ENCODE data around the gene DNM3. TPM values are rescaled to one million over a fixed set of nuclear protein-coding genes. Genes with fewer than 3 reads are reported as not detected.

Gene DNM3
- total RNA-seq, 1 experiment from 2014 or later = 0.71 TPM

DNA sequence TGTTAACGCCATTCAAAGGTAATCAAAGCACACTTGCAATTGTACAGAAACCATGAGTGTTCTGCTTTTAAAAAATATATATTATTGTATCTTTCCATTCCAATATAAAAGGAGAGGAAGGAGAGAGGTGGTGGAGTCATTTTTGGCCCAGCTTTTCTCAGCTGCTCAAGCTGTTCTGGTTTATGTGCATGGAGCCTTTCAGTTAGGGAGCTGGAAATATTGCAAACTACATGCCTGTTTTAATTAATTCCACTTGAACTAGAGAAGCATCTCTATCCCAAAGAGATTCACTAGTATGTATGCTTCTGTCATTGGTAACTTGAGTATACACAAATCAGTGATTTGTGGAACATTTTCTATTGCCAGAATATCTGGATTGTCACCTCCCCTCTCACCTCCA is 550.7 kb downstream of the DNM3 start:
- ChIA-PET POLR2A (ENCODE audit: low non-redundant PET) (no interaction called here), CTCF (no interaction called here)
- H3K27ac ChIP-seq (ENCODE audit: low read depth, low read length, poor library complexity, severe bottlenecking) = no peak overlapping the region
- no peaks in the 10 kb centered on the region for H3K27me3 ChIP-seq (replicated peaks; ENCODE audit: insufficient read depth, low read depth, low read length, poor library complexity)
- no peak overlapping the region for H3K4me3 ChIP-seq (ENCODE audit: low read depth, low read length, poor library complexity, severe bottlenecking)
- no peaks in the 10 kb centered on the region for H3K36me3 ChIP-seq (ENCODE audit: insufficient read depth, low read length, poor library complexity, severe bottlenecking)
- no TSS peak for BruUV-seq (replicated peaks)
- no peaks in the 10 kb centered on the region for H3K4me1 ChIP-seq (ENCODE audit: insufficient read depth, low read length, poor library complexity, severe bottlenecking)
- H3K9me3 ChIP-seq (ENCODE audit: low read depth, low read length, poor library complexity, severe bottlenecking) = no peaks in the 10 kb centered on the region
- no peak for DNase-seq (ENCODE audit: low spot score)
- TF ChIP-seq EZH2 (IDR thresholded peaks at IDR 0.05; ENCODE audit: borderline replicate concordance, low read depth, low read length, poor library complexity, severe bottlenecking) = no peak
- TF ChIP-seq, protein P1, sequence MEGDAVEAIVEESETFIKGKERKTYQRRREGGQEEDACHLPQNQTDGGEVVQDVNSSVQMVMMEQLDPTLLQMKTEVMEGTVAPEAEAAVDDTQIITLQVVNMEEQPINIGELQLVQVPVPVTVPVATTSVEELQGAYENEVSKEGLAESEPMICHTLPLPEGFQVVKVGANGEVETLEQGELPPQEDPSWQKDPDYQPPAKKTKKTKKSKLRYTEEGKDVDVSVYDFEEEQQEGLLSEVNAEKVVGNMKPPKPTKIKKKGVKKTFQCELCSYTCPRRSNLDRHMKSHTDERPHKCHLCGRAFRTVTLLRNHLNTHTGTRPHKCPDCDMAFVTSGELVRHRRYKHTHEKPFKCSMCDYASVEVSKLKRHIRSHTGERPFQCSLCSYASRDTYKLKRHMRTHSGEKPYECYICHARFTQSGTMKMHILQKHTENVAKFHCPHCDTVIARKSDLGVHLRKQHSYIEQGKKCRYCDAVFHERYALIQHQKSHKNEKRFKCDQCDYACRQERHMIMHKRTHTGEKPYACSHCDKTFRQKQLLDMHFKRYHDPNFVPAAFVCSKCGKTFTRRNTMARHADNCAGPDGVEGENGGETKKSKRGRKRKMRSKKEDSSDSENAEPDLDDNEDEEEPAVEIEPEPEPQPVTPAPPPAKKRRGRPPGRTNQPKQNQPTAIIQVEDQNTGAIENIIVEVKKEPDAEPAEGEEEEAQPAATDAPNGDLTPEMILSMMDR (conservative IDR thresholded peaks at IDR 0.05; ENCODE audit: low read depth, low read length) = no peak
- intact Hi-C loops (cut with micrococcal nuclease; ENCODE audit: unreplicated experiment) = no loop called here

DNA sequence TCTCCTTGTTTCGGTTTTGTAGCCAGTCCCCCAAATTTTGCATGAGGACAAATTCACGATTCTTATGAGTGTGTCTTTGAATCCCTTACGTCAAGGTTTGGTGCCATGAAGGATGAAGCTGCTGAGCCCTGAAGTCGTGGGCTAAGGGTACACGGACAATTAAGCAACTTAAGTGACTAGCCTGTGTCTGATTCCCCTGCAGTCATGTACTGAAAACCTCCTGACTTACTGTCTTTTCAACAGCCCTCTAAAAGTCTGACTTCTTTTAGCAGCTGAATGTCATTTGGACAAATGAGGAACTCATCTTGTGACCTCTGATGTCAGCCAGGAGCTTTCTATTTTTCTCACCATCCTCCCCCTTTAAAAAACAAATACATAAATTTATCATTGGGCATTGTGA is 552.1 kb downstream of the DNM3 start:
- Histone ChIP-seq H3K27ac (ENCODE audit: low read depth, low read length, poor library complexity, severe bottlenecking) (no peak overlapping the region), H3K4me1 (ENCODE audit: insufficient read depth, low read length, poor library complexity, severe bottlenecking) (peaks cover 10% of the 10 kb centered on the region), H3K9me3 (ENCODE audit: low read depth, low read length, poor library complexity, severe bottlenecking) (no peaks in the 10 kb centered on the region), H3K27me3 (replicated peaks; ENCODE audit: insufficient read depth, low read depth, low read length, poor library complexity) (no peaks in the 10 kb centered on the region), H3K4me3 (ENCODE audit: low read depth, low read length, poor library complexity, severe bottlenecking) (no peak overlapping the region), H3K36me3 (ENCODE audit: insufficient read depth, low read length, poor library complexity, severe bottlenecking) (no peaks in the 10 kb centered on the region)
- CTCF ChIA-PET = no interaction called here
- no peak for DNase-seq (ENCODE audit: low spot score)
- POLR2A ChIA-PET (ENCODE audit: low non-redundant PET) = no interaction called here
- intact Hi-C loops (cut with micrococcal nuclease; ENCODE audit: unreplicated experiment) = no loop called here
- BruUV-seq (replicated peaks) = no TSS peak
- TF ChIP-seq, protein P1 (conservative IDR thresholded peaks at IDR 0.05; ENCODE audit: low read depth, low read length) = no peak
- TF ChIP-seq EZH2 (IDR thresholded peaks at IDR 0.05; ENCODE audit: borderline replicate concordance, low read depth, low read length, poor library complexity, severe bottlenecking) = no peak

GRCh38 chr1:172394141-172394751 is 552.9 kb downstream of the DNM3 start:
- ChIA-PET CTCF (no interaction called here), POLR2A (ENCODE audit: low non-redundant PET) (interaction anchor here (0.6 kb wide), 1 partner anchor 10 kb away, joined by 3 read pairs; no protein-coding TSS in a partner anchor)
- intact Hi-C loops (cut with micrococcal nuclease; ENCODE audit: unreplicated experiment) = no loop called here
- Histone ChIP-seq H3K4me3 (ENCODE audit: low read depth, low read length, poor library complexity, severe bottlenecking) (no peak overlapping the region), H3K9me3 (ENCODE audit: low read depth, low read length, poor library complexity, severe bottlenecking) (no peaks in the 10 kb centered on the region), H3K27ac (ENCODE audit: low read depth, low read length, poor library complexity, severe bottlenecking) (no peak overlapping the region), H3K36me3 (ENCODE audit: insufficient read depth, low read length, poor library complexity, severe bottlenecking) (no peaks in the 10 kb centered on the region), H3K4me1 (ENCODE audit: insufficient read depth, low read length, poor library complexity, severe bottlenecking) (peaks cover 19% of the 10 kb centered on the region), H3K27me3 (replicated peaks; ENCODE audit: insufficient read depth, low read depth, low read length, poor library complexity) (no peaks in the 10 kb centered on the region)
- TF ChIP-seq, protein P1 (conservative IDR thresholded peaks at IDR 0.05; ENCODE audit: low read depth, low read length) = no peak
- no peak for TF ChIP-seq EZH2 (IDR thresholded peaks at IDR 0.05; ENCODE audit: borderline replicate concordance, low read depth, low read length, poor library complexity, severe bottlenecking)
- BruUV-seq (replicated peaks) = no TSS peak
- DNase-seq (ENCODE audit: low spot score) = no peak

All from A673 (cell line).